SK-MEL-5 (cell line): Measurements from ENCODE around the gene HTATSF1. TPM values are rescaled to one million over a fixed set of nuclear protein-coding genes. Genes with fewer than 3 reads are reported as not detected.

ENCODE experiments used
- DNase-seq: peaks from one replicate; pipeline ENCODE4 v3.0.0-alpha.2; 2016; ENCODE audit warnings: low read depth, low spot score
- in situ Hi-C: cut with HindIII; loops from 2 replicates; pipeline ENCODE4 v1.10.0; 2016; ENCODE audit warnings: low sequenced_read_pairs, high pct_unique_total_duplicates, low pct_unique_long_range_greater_than_20kb
- small RNA-seq, 2 experiments: library from RNA; depleted of rRNA; stranded (forward); fragments of <200 nt; gene quantifications; one replicate each; pipeline ENCODE3, GENCODE V24; 2014
- total RNA-seq: library from RNA; depleted of rRNA; stranded (reverse); fragments of >200 nt; shearing (Covaris generic); gene quantifications from 2 replicates; pipeline ENCODE4 v1.2.3, GENCODE V29; 2014; rRNA removed

The HTATSF1 gene
- total RNA-seq, 1 experiment from 2014 or later: 46.7 TPM

- no peak for DNase-seq
- in situ Hi-C loops: no loop called here
These were observed 54.0 kb downstream of the HTATSF1 start for GRCh38 chrX:136551410-136551809.

DNA sequence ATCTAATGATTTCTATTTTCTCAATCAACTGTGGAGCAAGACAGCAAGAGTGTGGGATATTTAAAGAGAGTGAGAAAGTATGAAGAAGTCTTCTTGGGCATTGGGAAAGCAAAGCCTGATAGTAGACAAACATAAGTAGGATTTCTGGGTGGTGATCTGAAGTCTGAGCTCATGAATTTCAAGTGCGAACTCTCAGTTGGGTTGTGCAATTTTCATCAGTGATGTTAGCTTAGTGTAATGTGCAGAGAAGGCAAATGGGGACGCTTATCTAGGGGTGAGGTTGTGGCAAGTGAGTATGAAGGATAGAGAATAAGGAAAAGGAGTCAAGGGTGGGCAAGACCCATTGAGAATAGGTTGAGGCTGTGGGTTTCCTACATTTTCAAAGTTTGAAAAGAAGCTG is 58.3 kb downstream of the HTATSF1 start:
- in situ Hi-C loops: no loop called here

More for the DNA sequence above, 58.3 kb downstream of the HTATSF1 start:
- DNase-seq: no peak

Small RNAs within 50 kb of the gene (small RNA-seq; reads per million reads assigned to genes)
- gene MIR934: 0 reads per million in 2 experiments

Other genes with a start within 250 kb of the HTATSF1 start
- gene MAP7D3, start 246.2 kb upstream of the HTATSF1 start, total RNA-seq: 27.8 and 28.0 TPM in 2 replicates
- not detected in 2 replicates for gene ADGRG4, start 196.6 kb upstream of the HTATSF1 start, total RNA-seq
- not detected in 2 replicates for gene BRS3, start 9.6 kb upstream of the HTATSF1 start, total RNA-seq
- not detected in 2 replicates for gene VGLL1, start 34.6 kb downstream of the HTATSF1 start, total RNA-seq
- not detected in 2 replicates for gene CD40LG, start 150.6 kb downstream of the HTATSF1 start, total RNA-seq